Measurements from ENCODE around the gene GOLGA6L10. TPM values are rescaled to one million over a fixed set of nuclear protein-coding genes. Genes with fewer than 3 reads are reported as not detected.
"Not testable (repeated sequence)": the region's sequence is repeated elsewhere in the genome, so short reads cannot be mapped to it uniquely, and the experiment has no call there.

Gene GOLGA6L10
- total RNA-seq, 2 experiments from 2014 or later: 0.96 to 1.4 TPM

GRCh38 chr15:82324831-82325230, 24.4 kb downstream of the GOLGA6L10 start:
- H3K27me3 Mint-ChIP-seq (ENCODE audit: low read depth); H3K36me3 Mint-ChIP-seq (ENCODE audit: low read depth); H3K27ac Mint-ChIP-seq; H3K9me3 Mint-ChIP-seq; CTCF ChIA-PET; H3K4me3 Mint-ChIP-seq; intact Hi-C loops (cut with micrococcal nuclease); H3K4me1 Mint-ChIP-seq (ENCODE audit: low read depth); DNase-seq: not testable (repeated sequence)

- H3K36me3 Mint-ChIP-seq (ENCODE audit: low read depth); H3K9me3 Mint-ChIP-seq; intact Hi-C loops (cut with micrococcal nuclease); H3K27me3 Mint-ChIP-seq (ENCODE audit: low read depth); H3K4me3 Mint-ChIP-seq; H3K4me1 Mint-ChIP-seq (ENCODE audit: low read depth); CTCF ChIA-PET; H3K27ac Mint-ChIP-seq; DNase-seq: not testable (repeated sequence)
These were observed 26.8 kb downstream of the GOLGA6L10 start for GRCh38 chr15:82322488-82322887.

GRCh38 chr15:82320861-82321260, 28.4 kb downstream of the GOLGA6L10 start:
- H3K4me3 Mint-ChIP-seq; H3K4me1 Mint-ChIP-seq (ENCODE audit: low read depth); CTCF ChIA-PET; H3K9me3 Mint-ChIP-seq; H3K27me3 Mint-ChIP-seq (ENCODE audit: low read depth); DNase-seq; H3K36me3 Mint-ChIP-seq (ENCODE audit: low read depth); intact Hi-C loops (cut with micrococcal nuclease); H3K27ac Mint-ChIP-seq: not testable (repeated sequence)

- H3K27me3 Mint-ChIP-seq (ENCODE audit: low read depth); H3K36me3 Mint-ChIP-seq (ENCODE audit: low read depth); CTCF ChIA-PET; intact Hi-C loops (cut with micrococcal nuclease); H3K9me3 Mint-ChIP-seq; DNase-seq; H3K4me1 Mint-ChIP-seq (ENCODE audit: low read depth); H3K4me3 Mint-ChIP-seq; H3K27ac Mint-ChIP-seq: not testable (repeated sequence)
These were observed 29.6 kb downstream of the GOLGA6L10 start for GRCh38 chr15:82319522-82320278.

- H3K27me3 Mint-ChIP-seq (ENCODE audit: low read depth); H3K4me1 Mint-ChIP-seq (ENCODE audit: low read depth); H3K27ac Mint-ChIP-seq; H3K9me3 Mint-ChIP-seq; intact Hi-C loops (cut with micrococcal nuclease); DNase-seq; CTCF ChIA-PET; H3K36me3 Mint-ChIP-seq (ENCODE audit: low read depth); H3K4me3 Mint-ChIP-seq: not testable (repeated sequence)
These were observed 31.0 kb downstream of the GOLGA6L10 start for GRCh38 chr15:82318281-82318680.

- DNase-seq; H3K4me1 Mint-ChIP-seq (ENCODE audit: low read depth); H3K9me3 Mint-ChIP-seq; H3K27me3 Mint-ChIP-seq (ENCODE audit: low read depth); intact Hi-C loops (cut with micrococcal nuclease); H3K36me3 Mint-ChIP-seq (ENCODE audit: low read depth); CTCF ChIA-PET; H3K4me3 Mint-ChIP-seq; H3K27ac Mint-ChIP-seq: not testable (repeated sequence)
These were observed 31.8 kb downstream of the GOLGA6L10 start for GRCh38 chr15:82317516-82317915.

- intact Hi-C loops (cut with micrococcal nuclease): no loop called here
- H3K4me3 Mint-ChIP-seq: no peak overlapping the region
- H3K4me1 Mint-ChIP-seq (ENCODE audit: low read depth): no peaks in the 10 kb centered on the region
- no peaks in the 10 kb centered on the region for H3K9me3 Mint-ChIP-seq
- CTCF ChIA-PET: no interaction called here
- no peaks in the 10 kb centered on the region for H3K27me3 Mint-ChIP-seq (ENCODE audit: low read depth)
- DNase-seq: no peak
- H3K27ac Mint-ChIP-seq: no peak overlapping the region
- no peaks in the 10 kb centered on the region for H3K36me3 Mint-ChIP-seq (ENCODE audit: low read depth)
These were observed 32.2 kb downstream of the GOLGA6L10 start for GRCh38 chr15:82317091-82317489.

GRCh38 chr15:82316247-82317090, 32.8 kb downstream of the GOLGA6L10 start:
- H3K9me3 Mint-ChIP-seq; intact Hi-C loops (cut with micrococcal nuclease); DNase-seq; H3K4me3 Mint-ChIP-seq; CTCF ChIA-PET; H3K36me3 Mint-ChIP-seq (ENCODE audit: low read depth); H3K4me1 Mint-ChIP-seq (ENCODE audit: low read depth); H3K27me3 Mint-ChIP-seq (ENCODE audit: low read depth); H3K27ac Mint-ChIP-seq: not testable (repeated sequence)

GRCh38 chr15:82315519-82316246, 33.6 kb downstream of the GOLGA6L10 start:
- Mint-ChIP-seq H3K27ac (no peak overlapping the region), H3K4me1 (ENCODE audit: low read depth) (no peaks in the 10 kb centered on the region), H3K4me3 (no peak overlapping the region), H3K27me3 (ENCODE audit: low read depth) (no peaks in the 10 kb centered on the region), H3K9me3 (peaks cover 4% of the 10 kb centered on the region), H3K36me3 (ENCODE audit: low read depth) (no peaks in the 10 kb centered on the region)
- CTCF ChIA-PET: no interaction called here
- no peak for DNase-seq
- intact Hi-C loops (cut with micrococcal nuclease): no loop called here

GRCh38 chr15:82314769-82315518, 34.3 kb downstream of the GOLGA6L10 start:
- intact Hi-C loops (cut with micrococcal nuclease): no loop called here
- Mint-ChIP-seq H3K4me1 (ENCODE audit: low read depth) (no peaks in the 10 kb centered on the region), H3K27me3 (ENCODE audit: low read depth) (no peaks in the 10 kb centered on the region), H3K36me3 (ENCODE audit: low read depth) (peaks cover 3% of the 10 kb centered on the region), H3K27ac (no peak overlapping the region), H3K9me3 (peaks cover 7% of the 10 kb centered on the region), H3K4me3 (no peak overlapping the region)
- CTCF ChIA-PET: no interaction called here
- DNase-seq: no peak

- DNase-seq; H3K27ac Mint-ChIP-seq; H3K9me3 Mint-ChIP-seq; H3K4me1 Mint-ChIP-seq (ENCODE audit: low read depth); H3K27me3 Mint-ChIP-seq (ENCODE audit: low read depth); intact Hi-C loops (cut with micrococcal nuclease); H3K36me3 Mint-ChIP-seq (ENCODE audit: low read depth); CTCF ChIA-PET; H3K4me3 Mint-ChIP-seq: not testable (repeated sequence)
These were observed 35.1 kb downstream of the GOLGA6L10 start for GRCh38 chr15:82313951-82314768.
